ENCODE data around the gene PDE12. TPM values are rescaled to one million over a fixed set of nuclear protein-coding genes. Genes with fewer than 3 reads are reported as not detected.

The PDE12 gene
- polyA plus RNA-seq, 1 of the 3 experiments (the other 2 are of a cell fraction), result 7.4 TPM

DNA sequence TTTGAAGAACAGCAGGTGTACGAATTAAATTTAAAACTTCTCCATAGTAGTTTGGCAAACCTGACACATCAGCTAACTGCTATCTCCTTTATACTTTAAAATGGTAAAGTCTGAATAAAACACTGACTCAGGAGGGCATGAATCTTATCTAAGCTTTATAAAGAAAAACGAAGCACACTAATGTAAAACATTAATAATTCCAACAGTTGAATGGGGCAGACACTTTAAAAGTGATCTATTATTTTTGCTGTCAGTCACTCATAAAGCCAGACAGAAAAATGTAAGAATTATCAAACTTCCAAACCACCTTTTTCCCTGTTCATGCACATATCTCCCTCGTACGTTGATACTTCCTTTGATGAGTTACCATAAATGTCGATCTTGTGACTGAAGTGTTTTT lies 38.5 kb downstream of the PDE12 start:
- Histone ChIP-seq H3K27ac (ENCODE audit: low read depth in 2 of 2, low read length in 1 of 2) (peak overlapping the region in 1 of 2 experiments; percentile 100; a peak in 1 of 4 replicates), H2AFZ (ENCODE audit: low read depth) (no peak overlapping the region), H3K79me2 (ENCODE audit: insufficient read depth) (peaks cover 88% of the 10 kb centered on the region), H3K36me3 (replicated peaks in 1 of 2; ENCODE audit: control insufficient read depth in 1 of 2, insufficient read depth in 2 of 2, low read length in 1 of 2) (peaks cover 10 to 49% of the 10 kb centered on the region in 2 experiments), H3K9me2 (no peaks in the 10 kb centered on the region), H3F3A (replicated peaks; ENCODE audit: insufficient read depth) (peaks cover 42% of the 10 kb centered on the region), H3K27me3 (ENCODE audit: insufficient read depth) (no peaks in the 10 kb centered on the region), H4K20me1 (ENCODE audit: insufficient read depth) (peaks cover 69% of the 10 kb centered on the region), H3K9ac (peak overlapping the region; percentile 99), H3K4me3 (ENCODE audit: low read depth in 2 of 2, low read length in 1 of 2) (peak overlapping the region; percentile 91; a peak in 3 of 4 replicates), H3K9me3 (no peaks in the 10 kb centered on the region), H3K4me1 (ENCODE audit: control insufficient read depth in 1 of 2, insufficient read depth in 2 of 2, low read depth in 1 of 2, low read length in 1 of 2) (peaks cover 3 to 13% of the 10 kb centered on the region in 2 experiments; a peak in 3 of 4 replicates), H3K4me2 (peak overlapping the region; percentile 89)
- no peak for DNase-seq
- POLR2A ChIA-PET, result interaction anchor here (0.6 kb wide), 1 partner anchor 39 kb away, joined by 3 read pairs; no protein-coding TSS in a partner anchor
- TF ChIP-seq FOXM1 (IDR thresholded peaks at IDR 0.05; ENCODE audit: low read depth) (no peak), MEF2A (IDR thresholded peaks at IDR 0.05; ENCODE audit: borderline replicate concordance, low read depth) (no peak), RFX5 (IDR thresholded peaks at IDR 0.05; ENCODE audit: low read length) (no peak), POLR2AphosphoS5 (IDR thresholded peaks at IDR 0.05; ENCODE audit: low read depth, low read length) (no peak), CHD2 (IDR thresholded peaks at IDR 0.05; ENCODE audit: low read length, partially characterized antibody) (no peak)
- TF ChIP-seq, protein P1, sequence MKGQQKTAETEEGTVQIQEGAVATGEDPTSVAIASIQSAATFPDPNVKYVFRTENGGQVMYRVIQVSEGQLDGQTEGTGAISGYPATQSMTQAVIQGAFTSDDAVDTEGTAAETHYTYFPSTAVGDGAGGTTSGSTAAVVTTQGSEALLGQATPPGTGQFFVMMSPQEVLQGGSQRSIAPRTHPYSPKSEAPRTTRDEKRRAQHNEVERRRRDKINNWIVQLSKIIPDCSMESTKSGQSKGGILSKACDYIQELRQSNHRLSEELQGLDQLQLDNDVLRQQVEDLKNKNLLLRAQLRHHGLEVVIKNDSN (IDR thresholded peaks at IDR 0.05; ENCODE audit: borderline replicate concordance, low read depth), result no peak
- TF ChIP-seq, protein P2, sequence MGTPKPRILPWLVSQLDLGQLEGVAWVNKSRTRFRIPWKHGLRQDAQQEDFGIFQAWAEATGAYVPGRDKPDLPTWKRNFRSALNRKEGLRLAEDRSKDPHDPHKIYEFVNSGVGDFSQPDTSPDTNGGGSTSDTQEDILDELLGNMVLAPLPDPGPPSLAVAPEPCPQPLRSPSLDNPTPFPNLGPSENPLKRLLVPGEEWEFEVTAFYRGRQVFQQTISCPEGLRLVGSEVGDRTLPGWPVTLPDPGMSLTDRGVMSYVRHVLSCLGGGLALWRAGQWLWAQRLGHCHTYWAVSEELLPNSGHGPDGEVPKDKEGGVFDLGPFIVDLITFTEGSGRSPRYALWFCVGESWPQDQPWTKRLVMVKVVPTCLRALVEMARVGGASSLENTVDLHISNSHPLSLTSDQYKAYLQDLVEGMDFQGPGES (IDR thresholded peaks at IDR 0.05; ENCODE audit: low read depth, low read length), result no peak
- CTCF ChIA-PET, result interaction anchor here (0.7 kb wide), 1 partner anchor 620 kb away, joined by 3 read pairs; no protein-coding TSS in a partner anchor
- WGBS (ENCODE audit: low lambda C conversion rate), result 22% methylated on average over 5 of the region's 5 CpGs

DNA sequence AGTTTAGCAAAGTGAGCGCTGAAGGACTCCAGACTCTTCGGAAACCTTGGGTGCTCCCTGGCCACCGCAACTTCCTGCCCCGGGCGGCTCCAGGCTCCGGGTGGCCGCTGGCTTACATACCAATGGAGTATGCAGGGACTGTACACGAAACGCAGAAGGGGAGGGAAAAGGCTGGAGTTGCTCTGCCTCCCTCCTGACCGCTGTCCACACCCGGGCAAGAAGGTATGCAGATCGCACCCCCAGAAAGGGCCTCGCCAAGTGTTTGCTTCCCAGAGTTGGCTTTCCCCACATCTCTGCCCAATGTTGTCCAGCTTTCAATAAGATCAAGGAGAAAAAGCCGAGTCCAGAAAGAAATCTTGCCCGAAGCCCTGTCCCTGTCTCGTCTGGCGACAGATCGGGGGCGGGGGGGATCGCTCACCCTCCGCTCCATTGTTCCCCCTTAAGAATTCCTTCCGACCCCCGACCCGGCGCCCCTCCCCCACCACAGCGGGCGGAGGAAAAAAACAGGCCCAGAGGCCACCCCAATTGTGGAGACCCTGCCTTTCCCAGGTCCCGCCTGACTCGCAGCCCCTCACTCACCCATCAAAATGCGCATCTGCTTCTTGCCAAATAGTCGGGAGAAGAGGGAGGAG lies 40.5 kb downstream of the PDE12 start:
- peak; percentile 64 for DNase-seq
- H3K9ac ChIP-seq, result peak overlapping the region; percentile 99
- peaks cover 74% of the 10 kb centered on the region for H3K79me2 ChIP-seq (ENCODE audit: insufficient read depth)
- CTCF ChIA-PET, result interaction anchor here (1.1 kb wide), 1 partner anchor 257 kb away, joined by 5 read pairs; no protein-coding TSS in a partner anchor
- peaks cover 3 to 13% of the 10 kb centered on the region in 2 experiments; a peak in 3 of 4 replicates for H3K4me1 ChIP-seq (ENCODE audit: control insufficient read depth in 1 of 2, insufficient read depth in 2 of 2, low read depth in 1 of 2, low read length in 1 of 2)
- H3K9me2 ChIP-seq, result no peaks in the 10 kb centered on the region
- peaks cover 48% of the 10 kb centered on the region for H4K20me1 ChIP-seq (ENCODE audit: insufficient read depth)
- peaks cover 30% of the 10 kb centered on the region for H3F3A ChIP-seq (replicated peaks; ENCODE audit: insufficient read depth)
- POLR2A ChIA-PET, result interaction anchor here (0.6 to 3.5 kb wide), 4 partner anchors 40 to 1335 kb away, joined by 4 to 19 read pairs (median 4); partner anchors contain the start of genes PDE12 and SLMAP
- H3K27ac ChIP-seq (ENCODE audit: low read depth in 2 of 2, low read length in 1 of 2), result peak overlapping the region; percentile 96 to 100
- no peaks in the 10 kb centered on the region for H3K27me3 ChIP-seq (ENCODE audit: insufficient read depth)
- H3K36me3 ChIP-seq (replicated peaks in 1 of 2; ENCODE audit: control insufficient read depth in 1 of 2, insufficient read depth in 2 of 2, low read length in 1 of 2), result peaks cover 10 to 37% of the 10 kb centered on the region in 2 experiments
- no peak overlapping the region for H2AFZ ChIP-seq (ENCODE audit: low read depth)
- H3K4me2 ChIP-seq, result peak overlapping the region; percentile 89
- H3K9me3 ChIP-seq, result no peaks in the 10 kb centered on the region
- WGBS (ENCODE audit: low lambda C conversion rate), result under 1% methylated on average over 28 of the region's 31 CpGs
- H3K4me3 ChIP-seq (ENCODE audit: low read depth in 2 of 2, low read length in 1 of 2), result peak overlapping the region; percentile 91
- peak; percentile 34; the same call in 1 of the 2 replicates for TF ChIP-seq TCF12 (IDR thresholded peaks at IDR 0.05)
- no peak for TF ChIP-seq RFX5 (IDR thresholded peaks at IDR 0.05; ENCODE audit: low read length)
- no peak for TF ChIP-seq TEAD4 (IDR thresholded peaks at IDR 0.05; ENCODE audit: borderline replicate concordance, insufficient read depth)
- TF ChIP-seq, protein P3, sequence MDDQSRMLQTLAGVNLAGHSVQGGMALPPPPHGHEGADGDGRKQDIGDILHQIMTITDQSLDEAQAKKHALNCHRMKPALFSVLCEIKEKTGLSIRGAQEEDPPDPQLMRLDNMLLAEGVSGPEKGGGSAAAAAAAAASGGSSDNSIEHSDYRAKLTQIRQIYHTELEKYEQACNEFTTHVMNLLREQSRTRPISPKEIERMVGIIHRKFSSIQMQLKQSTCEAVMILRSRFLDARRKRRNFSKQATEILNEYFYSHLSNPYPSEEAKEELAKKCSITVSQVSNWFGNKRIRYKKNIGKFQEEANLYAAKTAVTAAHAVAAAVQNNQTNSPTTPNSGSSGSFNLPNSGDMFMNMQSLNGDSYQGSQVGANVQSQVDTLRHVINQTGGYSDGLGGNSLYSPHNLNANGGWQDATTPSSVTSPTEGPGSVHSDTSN (IDR thresholded peaks at IDR 0.05), result peak; percentile 6; the same call in 1 of the 2 replicates
- TF ChIP-seq, protein P4, sequence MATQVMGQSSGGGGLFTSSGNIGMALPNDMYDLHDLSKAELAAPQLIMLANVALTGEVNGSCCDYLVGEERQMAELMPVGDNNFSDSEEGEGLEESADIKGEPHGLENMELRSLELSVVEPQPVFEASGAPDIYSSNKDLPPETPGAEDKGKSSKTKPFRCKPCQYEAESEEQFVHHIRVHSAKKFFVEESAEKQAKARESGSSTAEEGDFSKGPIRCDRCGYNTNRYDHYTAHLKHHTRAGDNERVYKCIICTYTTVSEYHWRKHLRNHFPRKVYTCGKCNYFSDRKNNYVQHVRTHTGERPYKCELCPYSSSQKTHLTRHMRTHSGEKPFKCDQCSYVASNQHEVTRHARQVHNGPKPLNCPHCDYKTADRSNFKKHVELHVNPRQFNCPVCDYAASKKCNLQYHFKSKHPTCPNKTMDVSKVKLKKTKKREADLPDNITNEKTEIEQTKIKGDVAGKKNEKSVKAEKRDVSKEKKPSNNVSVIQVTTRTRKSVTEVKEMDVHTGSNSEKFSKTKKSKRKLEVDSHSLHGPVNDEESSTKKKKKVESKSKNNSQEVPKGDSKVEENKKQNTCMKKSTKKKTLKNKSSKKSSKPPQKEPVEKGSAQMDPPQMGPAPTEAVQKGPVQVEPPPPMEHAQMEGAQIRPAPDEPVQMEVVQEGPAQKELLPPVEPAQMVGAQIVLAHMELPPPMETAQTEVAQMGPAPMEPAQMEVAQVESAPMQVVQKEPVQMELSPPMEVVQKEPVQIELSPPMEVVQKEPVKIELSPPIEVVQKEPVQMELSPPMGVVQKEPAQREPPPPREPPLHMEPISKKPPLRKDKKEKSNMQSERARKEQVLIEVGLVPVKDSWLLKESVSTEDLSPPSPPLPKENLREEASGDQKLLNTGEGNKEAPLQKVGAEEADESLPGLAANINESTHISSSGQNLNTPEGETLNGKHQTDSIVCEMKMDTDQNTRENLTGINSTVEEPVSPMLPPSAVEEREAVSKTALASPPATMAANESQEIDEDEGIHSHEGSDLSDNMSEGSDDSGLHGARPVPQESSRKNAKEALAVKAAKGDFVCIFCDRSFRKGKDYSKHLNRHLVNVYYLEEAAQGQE (IDR thresholded peaks at IDR 0.05; ENCODE audit: low read depth, low read length), result peak; percentile 51; the same call in 1 of the 2 replicates
- TF ChIP-seq, protein P5, sequence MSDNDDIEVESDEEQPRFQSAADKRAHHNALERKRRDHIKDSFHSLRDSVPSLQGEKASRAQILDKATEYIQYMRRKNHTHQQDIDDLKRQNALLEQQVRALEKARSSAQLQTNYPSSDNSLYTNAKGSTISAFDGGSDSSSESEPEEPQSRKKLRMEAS (IDR thresholded peaks at IDR 0.05; ENCODE audit: low read depth), result 0 out of 2 replicates have a peak, but pooled peaks have one; percentile 51
- TF ChIP-seq, protein P1 (IDR thresholded peaks at IDR 0.05; ENCODE audit: borderline replicate concordance, low read depth), result no peak
- TF ChIP-seq, protein P6, sequence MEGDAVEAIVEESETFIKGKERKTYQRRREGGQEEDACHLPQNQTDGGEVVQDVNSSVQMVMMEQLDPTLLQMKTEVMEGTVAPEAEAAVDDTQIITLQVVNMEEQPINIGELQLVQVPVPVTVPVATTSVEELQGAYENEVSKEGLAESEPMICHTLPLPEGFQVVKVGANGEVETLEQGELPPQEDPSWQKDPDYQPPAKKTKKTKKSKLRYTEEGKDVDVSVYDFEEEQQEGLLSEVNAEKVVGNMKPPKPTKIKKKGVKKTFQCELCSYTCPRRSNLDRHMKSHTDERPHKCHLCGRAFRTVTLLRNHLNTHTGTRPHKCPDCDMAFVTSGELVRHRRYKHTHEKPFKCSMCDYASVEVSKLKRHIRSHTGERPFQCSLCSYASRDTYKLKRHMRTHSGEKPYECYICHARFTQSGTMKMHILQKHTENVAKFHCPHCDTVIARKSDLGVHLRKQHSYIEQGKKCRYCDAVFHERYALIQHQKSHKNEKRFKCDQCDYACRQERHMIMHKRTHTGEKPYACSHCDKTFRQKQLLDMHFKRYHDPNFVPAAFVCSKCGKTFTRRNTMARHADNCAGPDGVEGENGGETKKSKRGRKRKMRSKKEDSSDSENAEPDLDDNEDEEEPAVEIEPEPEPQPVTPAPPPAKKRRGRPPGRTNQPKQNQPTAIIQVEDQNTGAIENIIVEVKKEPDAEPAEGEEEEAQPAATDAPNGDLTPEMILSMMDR (IDR thresholded peaks at IDR 0.05), result no peak
- peak; percentile 66; the same call in 1 of the 2 replicates for TF ChIP-seq POLR2AphosphoS5 (IDR thresholded peaks at IDR 0.05; ENCODE audit: low read depth, low read length)
- TF ChIP-seq RCOR1 (IDR thresholded peaks at IDR 0.05; ENCODE audit: low read length), result no peak
